HCT116 (cell line): ENCODE measurements around the gene TMEM121.

ENCODE experiments used
- ATF3 ChIP-seq: IDR thresholded peaks from 2 replicates; pipeline ENCODE4 v1.6.1; 2012
- CTCF ChIP-seq, 3 experiments: fragments of 200-600 bp in 1 of 3; sonication (generic) in 1 of 3; IDR thresholded peaks in 2 of 3; conservative IDR thresholded peaks in 1 of 3; 2 replicates each; pipeline ENCODE4 v1.5.1; 2012 to 2017; ENCODE audit warnings: low read depth in 2 of 3, low read length in 2 of 3, antibody characterized with exemption in 1 of 3, borderline replicate concordance in 1 of 3, control low read depth in 1 of 3, mild to moderate bottlenecking in 1 of 3, mixed read lengths in 1 of 3, mixed run types in 1 of 3, moderate library complexity in 1 of 3; ENCODE audit not compliant: insufficient read depth in 1 of 3
- EZH2 ChIP-seq: fragments of 200-600 bp; sonication (generic); IDR thresholded peaks from 2 replicates; pipeline ENCODE4 v1.6.1; 2017; ENCODE audit warnings: antibody characterized with exemption, mixed run types
- POLR2A ChIP-seq: IDR thresholded peaks from 2 replicates; pipeline ENCODE4 v1.7.0; 2011; ENCODE audit warnings: borderline replicate concordance; ENCODE audit not compliant: insufficient read depth, insufficient read length; ENCODE audit errors: extremely low read depth
- POLR2AphosphoS5 ChIP-seq: IDR thresholded peaks from 2 replicates; pipeline ENCODE4 v1.6.1; 2011; ENCODE audit warnings: mild to moderate bottlenecking, low read depth, low read length, moderate library complexity
- REST ChIP-seq: IDR thresholded peaks from 2 replicates; pipeline ENCODE4 v1.6.1; 2012; ENCODE audit warnings: low read depth
- ZBTB33 ChIP-seq: IDR thresholded peaks from 2 replicates; pipeline ENCODE4 v1.6.1; 2011; ENCODE audit warnings: mild to moderate bottlenecking, low read length, moderate library complexity; ENCODE audit not compliant: insufficient replicate concordance; ENCODE audit errors: extremely low read depth

- no peak for TF ChIP-seq CTCF (IDR thresholded peaks at IDR 0.05 in 2 of 3, conservative IDR thresholded peaks at IDR 0.05 in 1 of 3; ENCODE audit: borderline replicate concordance in 1 of 3, insufficient read depth in 1 of 3, low read depth in 2 of 3, low read length in 2 of 3)
- TF ChIP-seq ATF3, result no peak
- no peak for TF ChIP-seq POLR2A
- no peak for TF ChIP-seq POLR2AphosphoS5
- no peak for TF ChIP-seq REST
- no peak for TF ChIP-seq EZH2
- TF ChIP-seq ZBTB33, result no peak
Observed at GRCh38 chr14:105525861-105526775, at the start of gene TMEM121.
